Glutamatergic neuron (in vitro differentiated cells): ENCODE results near the gene ING3. TPM values are rescaled to one million over a fixed set of nuclear protein-coding genes. Genes with fewer than 3 reads are reported as not detected.

Experiments used
- DNase-seq: peaks from one replicate; pipeline ENCODE4 v3.0.0; 2022
- H3K27ac Mint-ChIP-seq: one replicate; pipeline ENCODE4 v1.8.0; 2020; ENCODE audit warnings: mild to moderate bottlenecking, mixed read lengths, inconsistent platforms; ENCODE audit not compliant: unreplicated experiment
- H3K27me3 Mint-ChIP-seq: one replicate; pipeline ENCODE4 v1.8.0; 2020; ENCODE audit warnings: mild to moderate bottlenecking, moderate library complexity, mixed read lengths, inconsistent platforms; ENCODE audit not compliant: unreplicated experiment
- H3K36me3 Mint-ChIP-seq: one replicate; pipeline ENCODE4 v1.8.0; 2020; ENCODE audit warnings: mild to moderate bottlenecking, mixed read lengths, inconsistent platforms; ENCODE audit not compliant: unreplicated experiment
- H3K4me1 Mint-ChIP-seq: one replicate; pipeline ENCODE4 v1.8.0; 2020; ENCODE audit warnings: mild to moderate bottlenecking, low read depth, mixed read lengths, inconsistent platforms; ENCODE audit not compliant: unreplicated experiment
- H3K4me3 Mint-ChIP-seq: one replicate; pipeline ENCODE4 v1.8.0; 2020; ENCODE audit warnings: mild to moderate bottlenecking, mixed read lengths, inconsistent platforms; ENCODE audit not compliant: unreplicated experiment
- H3K9me3 Mint-ChIP-seq: one replicate; pipeline ENCODE4 v1.8.0; 2020; ENCODE audit warnings: mild to moderate bottlenecking, moderate library complexity, mixed read lengths, inconsistent platforms; ENCODE audit not compliant: unreplicated experiment
- total RNA-seq: library from RNA; stranded (reverse); fragmentation: NEBNext Ultra II Directional; extraction: Animal tissue kit (Norgen Biotek cat#: 25700); gene quantifications from one replicate; pipeline ENCODE4 v1.2.1, GENCODE V29; 2021; ENCODE audit not compliant: unreplicated experiment
- TF ChIP-seq, protein P1 (sequence below): fragments of 200-600 bp; sonication (generic); IDR thresholded peaks from one replicate; pipeline ENCODE4 v1.5.0; 2021; ENCODE audit not compliant: partially characterized antibody, unreplicated experiment

ING3 gene
- total RNA-seq, 1 donor from 2014 or later, result 14.9 TPM

GRCh38 chr7:120926943-120927346, 23.6 kb upstream of the ING3 start:
- H3K4me1 Mint-ChIP-seq, result no peaks in the 10 kb centered on the region
- no peak overlapping the region for H3K4me3 Mint-ChIP-seq
- TF ChIP-seq, protein P1, sequence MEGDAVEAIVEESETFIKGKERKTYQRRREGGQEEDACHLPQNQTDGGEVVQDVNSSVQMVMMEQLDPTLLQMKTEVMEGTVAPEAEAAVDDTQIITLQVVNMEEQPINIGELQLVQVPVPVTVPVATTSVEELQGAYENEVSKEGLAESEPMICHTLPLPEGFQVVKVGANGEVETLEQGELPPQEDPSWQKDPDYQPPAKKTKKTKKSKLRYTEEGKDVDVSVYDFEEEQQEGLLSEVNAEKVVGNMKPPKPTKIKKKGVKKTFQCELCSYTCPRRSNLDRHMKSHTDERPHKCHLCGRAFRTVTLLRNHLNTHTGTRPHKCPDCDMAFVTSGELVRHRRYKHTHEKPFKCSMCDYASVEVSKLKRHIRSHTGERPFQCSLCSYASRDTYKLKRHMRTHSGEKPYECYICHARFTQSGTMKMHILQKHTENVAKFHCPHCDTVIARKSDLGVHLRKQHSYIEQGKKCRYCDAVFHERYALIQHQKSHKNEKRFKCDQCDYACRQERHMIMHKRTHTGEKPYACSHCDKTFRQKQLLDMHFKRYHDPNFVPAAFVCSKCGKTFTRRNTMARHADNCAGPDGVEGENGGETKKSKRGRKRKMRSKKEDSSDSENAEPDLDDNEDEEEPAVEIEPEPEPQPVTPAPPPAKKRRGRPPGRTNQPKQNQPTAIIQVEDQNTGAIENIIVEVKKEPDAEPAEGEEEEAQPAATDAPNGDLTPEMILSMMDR, result no peak
- no peak overlapping the region for H3K27ac Mint-ChIP-seq
- no peaks in the 10 kb centered on the region for H3K36me3 Mint-ChIP-seq
- DNase-seq, result no peak
- H3K9me3 Mint-ChIP-seq, result peaks cover 2% of the 10 kb centered on the region
- no peaks in the 10 kb centered on the region for H3K27me3 Mint-ChIP-seq

- H3K4me1 Mint-ChIP-seq, result no peaks in the 10 kb centered on the region
- no peak overlapping the region for H3K4me3 Mint-ChIP-seq
- peaks cover 3% of the 10 kb centered on the region for H3K9me3 Mint-ChIP-seq
- no peak overlapping the region for H3K27ac Mint-ChIP-seq
- TF ChIP-seq, protein P1, result no peak
- H3K27me3 Mint-ChIP-seq, result no peaks in the 10 kb centered on the region
- DNase-seq, result no peak
- no peaks in the 10 kb centered on the region for H3K36me3 Mint-ChIP-seq
These were observed 23.0 kb upstream of the ING3 start for GRCh38 chr7:120927454-120928103.

DNA sequence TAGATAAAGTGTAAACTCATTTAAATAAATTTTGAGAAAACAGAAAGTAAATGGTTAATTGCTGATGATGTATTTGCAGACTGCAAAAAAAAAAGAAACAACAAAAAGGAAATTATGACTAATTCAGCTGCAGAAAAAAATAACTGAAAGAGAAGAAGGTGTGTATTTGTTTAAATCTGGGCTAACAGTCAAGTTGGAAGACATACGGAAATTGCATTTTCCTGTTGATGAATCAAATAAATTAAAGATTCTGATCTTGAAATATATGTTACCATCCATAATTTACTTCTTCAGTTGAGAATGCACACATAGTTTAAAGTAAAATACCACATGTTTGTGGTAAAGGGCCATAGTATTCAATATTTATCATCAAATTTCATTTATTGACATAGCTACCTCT, 19.3 kb upstream of the ING3 start:
- TF ChIP-seq, protein P1, result no peak
- no peaks in the 10 kb centered on the region for H3K4me1 Mint-ChIP-seq
- DNase-seq, result no peak
- H3K27me3 Mint-ChIP-seq, result no peaks in the 10 kb centered on the region
- H3K27ac Mint-ChIP-seq, result no peak overlapping the region
- H3K4me3 Mint-ChIP-seq, result no peak overlapping the region
- H3K9me3 Mint-ChIP-seq, result peaks cover 3% of the 10 kb centered on the region
- no peaks in the 10 kb centered on the region for H3K36me3 Mint-ChIP-seq

- no peak for DNase-seq
- Mint-ChIP-seq H3K27me3 (no peaks in the 10 kb centered on the region), H3K9me3 (peaks cover 2% of the 10 kb centered on the region)
These were observed 17.1 kb upstream of the ING3 start for GRCh38 chr7:120933475-120933874.

GRCh38 chr7:120939345-120939744, 11.2 kb upstream of the ING3 start:
- no peak overlapping the region for H3K27ac Mint-ChIP-seq
- no peaks in the 10 kb centered on the region for H3K27me3 Mint-ChIP-seq
- H3K4me1 Mint-ChIP-seq, result peaks cover 11% of the 10 kb centered on the region
- TF ChIP-seq, protein P1, result no peak
- H3K36me3 Mint-ChIP-seq, result no peaks in the 10 kb centered on the region
- no peak overlapping the region for H3K4me3 Mint-ChIP-seq
- DNase-seq, result no peak
- no peaks in the 10 kb centered on the region for H3K9me3 Mint-ChIP-seq

More at GRCh38 chr7:120933475-120933874, 17.1 kb upstream of the ING3 start:
- H3K27ac Mint-ChIP-seq, result no peak overlapping the region
- H3K4me1 Mint-ChIP-seq, result no peaks in the 10 kb centered on the region
- no peaks in the 10 kb centered on the region for H3K36me3 Mint-ChIP-seq
- TF ChIP-seq, protein P1, result no peak
- no peak overlapping the region for H3K4me3 Mint-ChIP-seq
